Measurements from ENCODE around the gene TSPAN17.

Gene TSPAN17

GRCh38 chr5:176621661-176622079 is 25.6 kb upstream of the TSPAN17 start:
- no peak for DNase-seq (ENCODE audit: low read depth)

GRCh38 chr5:176624142-176624541 is 23.1 kb upstream of the TSPAN17 start:
- no peak for DNase-seq (ENCODE audit: low read depth)

- no peak for DNase-seq (ENCODE audit: low read depth)
Measured at GRCh38 chr5:176624938-176625337, 22.3 kb upstream of the TSPAN17 start.

GRCh38 chr5:176625512-176625911 is 21.8 kb upstream of the TSPAN17 start:
- DNase-seq (ENCODE audit: low read depth): no peak

GRCh38 chr5:176625966-176626875 is 21.1 kb upstream of the TSPAN17 start:
- no peak for DNase-seq (ENCODE audit: low read depth)

- no peak for DNase-seq (ENCODE audit: low read depth)
Measured at GRCh38 chr5:176626876-176627236, 20.4 kb upstream of the TSPAN17 start.

- DNase-seq (ENCODE audit: low read depth): no peak
Measured at GRCh38 chr5:176627582-176627981, 19.7 kb upstream of the TSPAN17 start.

- DNase-seq (ENCODE audit: low read depth): no peak
Measured at GRCh38 chr5:176628406-176629228, 18.7 kb upstream of the TSPAN17 start.

- DNase-seq (ENCODE audit: low read depth): no peak
Measured at GRCh38 chr5:176629317-176629852, 17.9 kb upstream of the TSPAN17 start.

- no peak for DNase-seq (ENCODE audit: low read depth)
Measured at GRCh38 chr5:176629853-176630680, 17.2 kb upstream of the TSPAN17 start, which contains the start of the genes EIF4E1B and SNCB. TSS of gene EIF4E1B (plus strand) at chr5:176630675. CDS start at chr5:176642788, 12,113 bp downstream. TSS of gene SNCB (minus strand) at chr5:176630534. CDS start at chr5:176629654, 880 bp downstream.

GRCh38 chr5:176630681-176631222 is 16.5 kb upstream of the TSPAN17 start:
- DNase-seq (ENCODE audit: low read depth): no peak

GRCh38 chr5:176631383-176632200 is 15.7 kb upstream of the TSPAN17 start:
- DNase-seq (ENCODE audit: low read depth): no peak

GRCh38 chr5:176632745-176633144 is 14.5 kb upstream of the TSPAN17 start:
- DNase-seq (ENCODE audit: low read depth): no peak

- DNase-seq (ENCODE audit: low read depth): no peak
Measured at GRCh38 chr5:176633598-176633997, 13.7 kb upstream of the TSPAN17 start.

GRCh38 chr5:176636426-176636825 is 10.9 kb upstream of the TSPAN17 start:
- DNase-seq (ENCODE audit: low read depth): no peak

GRCh38 chr5:176637556-176637955 is 9.7 kb upstream of the TSPAN17 start:
- DNase-seq (ENCODE audit: low read depth): no peak

- no peak for DNase-seq (ENCODE audit: low read depth)
Measured at GRCh38 chr5:176638437-176638836, 8.8 kb upstream of the TSPAN17 start.

- DNase-seq (ENCODE audit: low read depth): no peak
Measured at GRCh38 chr5:176639208-176639607, 8.1 kb upstream of the TSPAN17 start.

- DNase-seq (ENCODE audit: low read depth): no peak
Measured at GRCh38 chr5:176639981-176640380, 7.3 kb upstream of the TSPAN17 start.

GRCh38 chr5:176640616-176641015 is 6.7 kb upstream of the TSPAN17 start:
- DNase-seq (ENCODE audit: low read depth): no peak
